Trophoblast cell (in vitro differentiated cells and primary cell): Measurements from ENCODE around the gene CACNA2D4.

Experiments used
- DNase-seq, 2 donors: peaks; one replicate each; pipeline ENCODE4 v3.0.0-alpha.2; 2016
- H2AFZ ChIP-seq: 2 replicates; pipeline ENCODE4 v1.6.1; 2013; ENCODE audit warnings: low read length, moderate library complexity, mild to moderate bottlenecking; ENCODE audit not compliant: insufficient read depth, poor library complexity
- H2AK5ac ChIP-seq: 2 replicates; pipeline ENCODE4 v1.6.1; 2013; ENCODE audit warnings: mild to moderate bottlenecking, low read length
- H2BK120ac ChIP-seq: 2 replicates; pipeline ENCODE4 v1.6.1; 2013; ENCODE audit warnings: low read length, mild to moderate bottlenecking, moderate library complexity; ENCODE audit not compliant: insufficient read depth, poor library complexity
- H2BK12ac ChIP-seq: 2 replicates; pipeline ENCODE4 v1.6.1; 2013; ENCODE audit warnings: mild to moderate bottlenecking, low read length, moderate library complexity
- H2BK5ac ChIP-seq: 2 replicates; pipeline ENCODE4 v1.6.1; 2013; ENCODE audit warnings: low read length, low read depth, moderate library complexity, mild to moderate bottlenecking; ENCODE audit not compliant: poor library complexity
- H3K14ac ChIP-seq: 2 replicates; pipeline ENCODE4 v1.6.1; 2013; ENCODE audit warnings: mild to moderate bottlenecking, low read length
- H3K18ac ChIP-seq: 2 replicates; pipeline ENCODE4 v1.6.1; 2013; ENCODE audit warnings: mild to moderate bottlenecking, low read length
- H3K23ac ChIP-seq: 2 replicates; pipeline ENCODE4 v1.6.1; 2013; ENCODE audit warnings: low read length
- H3K27ac ChIP-seq: 2 replicates; pipeline ENCODE4 v1.5.1; 2013; ENCODE audit warnings: low read depth, mild to moderate bottlenecking, inconsistent platforms, low read length, moderate library complexity
- H3K27me3 ChIP-seq: 2 replicates; pipeline ENCODE4 v1.6.1; 2013; ENCODE audit warnings: inconsistent platforms, mild to moderate bottlenecking, low read length, moderate library complexity; ENCODE audit not compliant: insufficient read depth
- H3K36me3 ChIP-seq, 2 experiments: 1 replicate in 1 of 2; 2 replicates in 1 of 2; pipeline ENCODE4 v1.6.1; 2013; ENCODE audit warnings: low read length in 2 of 2, mild to moderate bottlenecking in 2 of 2, moderate library complexity in 1 of 2; ENCODE audit not compliant: insufficient read depth in 2 of 2, control insufficient read depth in 1 of 2
- H3K4ac ChIP-seq: 2 replicates; pipeline ENCODE4 v1.6.1; 2013; ENCODE audit warnings: low read depth, mild to moderate bottlenecking, low read length, moderate library complexity
- H3K4me1 ChIP-seq, 2 experiments: 1 replicate in 1 of 2; 2 replicates in 1 of 2; pipeline ENCODE4 v1.6.1; 2013; ENCODE audit warnings: low read length in 2 of 2, mild to moderate bottlenecking in 2 of 2, moderate library complexity in 1 of 2; ENCODE audit not compliant: insufficient read depth in 2 of 2, control insufficient read depth in 1 of 2
- H3K4me2 ChIP-seq: 2 replicates; pipeline ENCODE4 v1.6.1; 2013; ENCODE audit warnings: inconsistent platforms, mild to moderate bottlenecking, low read length, moderate library complexity
- H3K4me3 ChIP-seq: 2 replicates; pipeline ENCODE4 v1.5.1; 2013; ENCODE audit warnings: mild to moderate bottlenecking, low read depth, low read length, inconsistent platforms
- H3K79me1 ChIP-seq: one replicate; pipeline ENCODE4 v1.6.1; 2013; ENCODE audit warnings: low read length
- H3K79me2 ChIP-seq: 2 replicates; pipeline ENCODE4 v1.6.1; 2013; ENCODE audit warnings: low read length, mild to moderate bottlenecking; ENCODE audit not compliant: control insufficient read depth, insufficient read depth, poor library complexity
- H3K9ac ChIP-seq: 2 replicates; pipeline ENCODE4 v1.6.1; 2013; ENCODE audit warnings: mild to moderate bottlenecking, low read length
- H3K9me3 ChIP-seq: 2 replicates; pipeline ENCODE4 v1.6.1; 2013; ENCODE audit warnings: low read depth, mild to moderate bottlenecking, control low read depth, inconsistent platforms, low read length; ENCODE audit not compliant: insufficient read depth
- H4K12ac ChIP-seq: 2 replicates; pipeline ENCODE4 v1.6.1; 2013; ENCODE audit warnings: low read depth, mild to moderate bottlenecking, low read length, moderate library complexity
- H4K8ac ChIP-seq: 2 replicates; pipeline ENCODE4 v1.6.1; 2013; ENCODE audit warnings: low read depth, mild to moderate bottlenecking, low read length, moderate library complexity
- H4K91ac ChIP-seq: one replicate; pipeline ENCODE4 v1.6.1; 2013; ENCODE audit warnings: low read depth, mild to moderate bottlenecking, low read length, moderate library complexity
- WGBS: extraction: QIAGEN DNeasy Blood & Tissue Kit; methylation state at CpG from one replicate; pipeline ENCODE4 v1.1.7; 2013; ENCODE audit warnings: missing lambda C conversion rate; ENCODE audit not compliant: insufficient read length, insufficient coverage; ENCODE audit errors: extremely low coverage; 5-methylcytosine and 5-hydroxymethylcytosine counted together

The CACNA2D4 gene

DNA sequence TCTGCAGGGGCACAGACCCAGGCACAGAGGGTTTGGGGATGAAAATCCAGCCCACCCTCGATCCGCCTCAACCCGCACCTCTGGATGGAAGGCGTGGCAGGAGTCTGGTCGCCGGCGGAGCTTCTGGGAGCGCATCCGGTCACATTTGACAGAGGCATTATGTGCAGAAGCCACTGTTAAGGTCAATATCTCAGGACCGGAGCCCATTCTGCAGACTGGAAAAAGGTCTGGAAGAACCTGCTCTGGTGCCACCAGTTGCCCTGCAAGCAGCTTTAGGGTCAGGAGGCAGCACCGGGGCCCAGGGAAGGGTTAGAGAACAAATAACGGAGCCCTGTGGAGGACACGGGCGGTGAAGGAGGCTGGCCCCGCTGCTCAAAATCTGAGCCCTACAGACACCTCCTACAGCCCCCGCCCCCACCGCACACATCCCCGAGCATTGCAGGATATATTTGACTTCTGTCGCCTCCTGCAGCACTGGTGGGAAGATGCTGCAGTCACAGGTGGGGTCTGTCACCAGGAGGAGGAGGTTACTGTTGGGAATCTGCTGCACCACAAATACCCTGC lies 123.1 kb downstream of the CACNA2D4 start:
- Histone ChIP-seq H4K8ac (no peak overlapping the region), H2BK12ac (no peak overlapping the region), H4K91ac (no peak overlapping the region), H2BK5ac (no peak overlapping the region), H3K79me1 (no peaks in the 10 kb centered on the region), H3K23ac (no peak overlapping the region), H3K79me2 (no peaks in the 10 kb centered on the region), H3K9ac (no peak overlapping the region), H3K18ac (no peak overlapping the region), H3K27me3 (no peaks in the 10 kb centered on the region), H3K14ac (no peak overlapping the region), H3K9me3 (no peaks in the 10 kb centered on the region), H2BK120ac (no peak overlapping the region), H3K4me1 (peaks cover 5 to 6% of the 10 kb centered on the region in 2 experiments), H3K36me3 (peaks cover 0 to 3% of the 10 kb centered on the region in 2 experiments), H3K4me3 (no peak overlapping the region), H2AK5ac (no peak overlapping the region), H3K27ac (no peak overlapping the region), H2AFZ (no peak overlapping the region), H3K4ac (no peak overlapping the region), H4K12ac (no peak overlapping the region), H3K4me2 (no peak overlapping the region)
- no CpG with 5 or more reads among the region's 19 CpGs for WGBS
- DNase-seq = no peak

DNA sequence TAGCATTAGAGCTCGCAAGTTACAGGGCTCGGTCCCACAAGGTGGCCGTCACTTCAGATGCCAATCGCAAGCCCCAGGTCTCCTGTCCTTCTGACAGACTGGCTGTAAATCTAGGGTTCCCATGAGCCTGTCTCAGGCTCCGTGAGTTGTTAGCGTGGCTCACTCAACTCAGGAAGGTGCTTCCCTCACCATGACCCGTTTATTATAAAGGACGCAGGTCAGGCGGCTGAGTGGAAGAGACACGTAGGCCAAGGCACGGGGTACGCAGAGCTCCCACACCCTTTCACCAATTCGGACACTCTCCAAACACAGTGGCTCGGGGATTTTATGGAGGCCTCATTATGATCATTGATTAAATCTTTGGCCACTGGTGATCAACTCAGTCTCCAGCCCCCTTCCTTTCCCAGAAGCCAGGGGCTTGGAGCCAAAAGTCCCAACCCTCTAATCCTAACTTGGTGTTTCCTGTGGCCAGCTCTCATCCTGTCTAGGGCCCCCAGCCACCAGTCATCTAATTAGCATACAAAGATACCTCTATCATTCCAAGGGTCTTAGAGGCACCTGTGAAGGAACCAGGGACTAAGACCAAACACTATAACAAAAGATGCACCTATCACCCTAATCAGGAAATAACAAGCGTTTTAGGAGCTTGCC lies 123.9 kb downstream of the CACNA2D4 start:
- Histone ChIP-seq H3K18ac (no peak overlapping the region), H3K23ac (no peak overlapping the region), H3K79me2 (no peaks in the 10 kb centered on the region), H3K14ac (no peak overlapping the region), H3K4ac (no peak overlapping the region), H3K36me3 (peaks cover 0 to 3% of the 10 kb centered on the region in 2 experiments), H4K8ac (no peak overlapping the region), H2AFZ (no peak overlapping the region), H2BK120ac (no peak overlapping the region), H2BK12ac (no peak overlapping the region), H4K91ac (no peak overlapping the region), H3K4me3 (no peak overlapping the region), H3K9ac (no peak overlapping the region), H2AK5ac (no peak overlapping the region), H3K27me3 (no peaks in the 10 kb centered on the region), H3K4me2 (no peak overlapping the region), H3K27ac (no peak overlapping the region), H2BK5ac (no peak overlapping the region), H4K12ac (no peak overlapping the region), H3K4me1 (peaks cover 5 to 6% of the 10 kb centered on the region in 2 experiments), H3K9me3 (no peaks in the 10 kb centered on the region), H3K79me1 (no peaks in the 10 kb centered on the region)
- WGBS = no CpG with 5 or more reads among the region's 15 CpGs
- DNase-seq = no peak

DNA sequence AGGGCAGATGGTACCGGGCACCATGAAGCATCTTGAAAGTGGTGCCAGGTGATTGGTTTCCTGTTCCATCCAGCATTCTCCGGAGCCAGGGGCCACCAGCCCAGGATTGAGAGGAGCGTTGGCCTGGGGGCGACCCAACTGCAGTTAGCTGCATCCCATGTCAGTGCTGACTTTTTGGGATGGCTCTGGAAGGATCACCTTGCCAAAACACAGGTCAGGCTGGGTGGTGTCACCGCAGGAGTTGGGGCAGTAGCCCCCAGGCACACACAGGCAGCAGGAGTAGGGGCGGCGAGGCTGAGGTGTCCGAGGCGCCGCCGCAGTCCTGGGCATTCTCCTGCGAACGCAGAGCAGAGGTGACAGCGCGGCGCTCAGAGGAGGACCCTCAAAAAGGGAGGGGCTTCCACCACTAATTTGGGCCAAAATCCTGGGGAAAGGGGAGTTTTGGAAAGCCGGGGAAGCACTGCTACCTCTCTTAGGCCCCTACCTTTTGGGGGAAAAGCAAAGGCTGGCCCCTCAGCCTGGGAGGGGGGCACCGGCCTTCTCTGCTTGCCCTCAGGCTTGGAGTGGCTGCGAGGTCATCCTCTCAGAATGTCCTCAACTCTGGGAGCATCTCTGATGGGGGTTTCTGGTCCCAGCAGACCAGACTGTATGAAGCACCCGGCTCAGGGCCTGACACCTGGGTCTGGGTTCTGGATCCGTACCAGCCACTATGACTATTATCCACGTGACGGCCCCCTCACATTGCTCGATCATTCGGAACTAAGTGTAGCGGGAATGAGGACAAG lies 124.8 kb downstream of the CACNA2D4 start:
- Histone ChIP-seq H2BK120ac (no peak overlapping the region), H4K91ac (no peak overlapping the region), H3K4ac (no peak overlapping the region), H4K8ac (no peak overlapping the region), H3K27ac (no peak overlapping the region), H3K18ac (no peak overlapping the region), H3K23ac (no peak overlapping the region), H2BK5ac (no peak overlapping the region), H3K4me2 (no peak overlapping the region), H3K36me3 (peaks cover 0 to 3% of the 10 kb centered on the region in 2 experiments), H3K14ac (no peak overlapping the region), H3K27me3 (no peaks in the 10 kb centered on the region), H2AK5ac (no peak overlapping the region), H3K4me1 (peaks cover 5 to 6% of the 10 kb centered on the region in 2 experiments), H3K79me2 (no peaks in the 10 kb centered on the region), H4K12ac (no peak overlapping the region), H2AFZ (no peak overlapping the region), H3K79me1 (no peaks in the 10 kb centered on the region), H3K9me3 (no peaks in the 10 kb centered on the region), H3K9ac (no peak overlapping the region), H3K4me3 (no peak overlapping the region), H2BK12ac (no peak overlapping the region)
- WGBS = no CpG with 5 or more reads among the region's 26 CpGs
- DNase-seq = no peak

DNA sequence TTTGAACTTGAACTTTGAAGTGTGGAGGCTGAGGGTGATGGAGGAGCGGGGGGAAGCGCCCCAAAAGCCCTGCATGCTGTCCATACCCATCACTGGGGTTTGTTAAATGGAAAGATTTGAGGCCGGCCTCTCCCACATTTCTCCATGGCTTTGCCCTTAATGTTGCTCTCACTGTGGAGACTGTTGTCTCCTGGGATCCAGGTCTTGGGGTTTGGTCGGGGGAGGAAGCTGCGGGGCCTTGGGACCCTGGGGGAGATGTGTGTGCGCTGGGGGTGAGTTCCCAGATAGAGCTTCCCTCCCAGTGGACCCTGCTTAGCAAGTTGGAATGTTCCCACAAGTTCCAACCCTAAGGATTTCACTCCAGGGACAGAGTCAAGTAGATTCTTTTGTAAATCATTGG lies 126.0 kb downstream of the CACNA2D4 start:
- Histone ChIP-seq H2AFZ (no peak overlapping the region), H4K12ac (no peak overlapping the region), H3K4me2 (no peak overlapping the region), H3K4me1 (peaks cover 5 to 6% of the 10 kb centered on the region in 2 experiments), H3K4ac (no peak overlapping the region), H3K27ac (no peak overlapping the region), H3K9ac (no peak overlapping the region), H2BK120ac (no peak overlapping the region), H3K23ac (no peak overlapping the region), H3K79me2 (no peaks in the 10 kb centered on the region), H4K91ac (no peak overlapping the region), H3K9me3 (no peaks in the 10 kb centered on the region), H3K18ac (no peak overlapping the region), H3K79me1 (no peaks in the 10 kb centered on the region), H4K8ac (no peak overlapping the region), H3K27me3 (no peaks in the 10 kb centered on the region), H3K14ac (no peak overlapping the region), H2BK5ac (no peak overlapping the region), H3K36me3 (peaks cover 0 to 7% of the 10 kb centered on the region in 2 experiments), H2BK12ac (no peak overlapping the region), H3K4me3 (no peak overlapping the region), H2AK5ac (no peak overlapping the region)
- no peak for DNase-seq
- no CpG with 5 or more reads among the region's 6 CpGs for WGBS
